Kidney (tissue), 14 donors: ENCODE measurements around the gene EEFSEC. TPM values are rescaled to one million over a fixed set of nuclear protein-coding genes. Genes with fewer than 3 reads are reported as not detected.
A peak's percentile ranks its signal among the peaks of the same experiment; 100 is the strongest.

Experiments used
- DNase-seq, 5 donors: peaks; one replicate each; pipeline ENCODE4 v3.0.0-alpha.2; 2013 to 2020
- FAIRE-seq: peaks from 2 replicates; lab custom pipeline; 2012; peaks lifted over from hg19 to GRCh38; lab: Jason Lieb, UNC
- H3K27ac ChIP-seq, 2 donors: one replicate each; pipeline ENCODE4 v1.7.0; 2013; ENCODE audit warnings: low read depth in 2 of 2, low read length in 2 of 2, inconsistent platforms in 1 of 2
- H3K27me3 ChIP-seq: one replicate; pipeline ENCODE4 v1.7.1; 2013; ENCODE audit warnings: low read length, inconsistent platforms; ENCODE audit not compliant: control insufficient read depth, insufficient read depth
- H3K36me3 ChIP-seq, 3 donors: one replicate each; pipeline versions ENCODE4 v1.7.0 to v1.7.1; 2013; ENCODE audit warnings: low read length in 3 of 3, control low read depth in 1 of 3, inconsistent platforms in 1 of 3; ENCODE audit not compliant: insufficient read depth in 3 of 3, control insufficient read depth in 2 of 3
- H3K4me1 ChIP-seq, 3 donors: one replicate each; pipeline versions ENCODE4 v1.7.0 to v1.7.1; 2013; ENCODE audit warnings: low read length in 3 of 3, inconsistent platforms in 1 of 3, low read depth in 1 of 3; ENCODE audit not compliant: control insufficient read depth in 2 of 3, insufficient read depth in 2 of 3
- H3K4me3 ChIP-seq, 3 donors: one replicate each; pipeline versions ENCODE4 v1.7.0 to v1.8.1; 2013; ENCODE audit warnings: low read length in 3 of 3, control low read depth in 1 of 3, inconsistent platforms in 1 of 3
- H3K9ac ChIP-seq, 3 donors: one replicate each; pipeline versions ENCODE4 v1.7.0 to v1.7.1; 2013; ENCODE audit warnings: low read length in 3 of 3, control low read depth in 1 of 3, inconsistent platforms in 1 of 3
- H3K9me3 ChIP-seq, 3 donors: one replicate each; pipeline versions ENCODE4 v1.7.0 to v1.7.1; 2013; ENCODE audit warnings: low read length in 3 of 3, control low read depth in 1 of 3, inconsistent platforms in 1 of 3; ENCODE audit not compliant: control insufficient read depth in 2 of 3, insufficient read depth in 1 of 3
- intact Hi-C: fragments of 100-400 bp; cut with DNase I; formaldehyde crosslinking; loops from one replicate; pipeline ENCODE4 v1.11.1; 2022
- polyA plus RNA-seq: library from polyadenylated mRNA; stranded (reverse); fragments of 350-450 nt; fragmentation: Illumina TruSeq; extraction: RNeasy Lipid Tissue Mini Kit (QIAGEN cat#74804); gene quantifications from one replicate; pipeline ENCODE4 v1.2.3, GENCODE V29; 2014; ENCODE audit warnings: low read depth, low replicate concordance; ENCODE audit not compliant: insufficient read depth
- total RNA-seq: library from RNA; stranded (reverse); fragmentation: NEBNext Ultra II Directional; extraction: Animal tissue kit (Norgen Biotek cat#: 25700); gene quantifications from one replicate; pipeline ENCODE4 v1.2.1, GENCODE V29; 2021
- TF ChIP-seq, protein P1 (sequence below): IDR thresholded peaks from 3 replicates; pipeline ENCODE4 v1.5.1; 2012; ENCODE audit warnings: mild to moderate bottlenecking, moderate library complexity, borderline replicate concordance; ENCODE audit not compliant: insufficient read depth; ENCODE audit errors: extremely low read depth
- donor health status: control.
- donor health status: control.
- donor health status: control.
- donor health status: control.
- donor health status: control.
- donor health status: DM: yes; HTN: yes; CAD: no.
- donor health status: Normal renal cell carcinoma (clear cell type).

EEFSEC gene
- total and polyA plus RNA-seq, 2 donors from 2014 or later = 15.2 to 23.2 TPM

DNA sequence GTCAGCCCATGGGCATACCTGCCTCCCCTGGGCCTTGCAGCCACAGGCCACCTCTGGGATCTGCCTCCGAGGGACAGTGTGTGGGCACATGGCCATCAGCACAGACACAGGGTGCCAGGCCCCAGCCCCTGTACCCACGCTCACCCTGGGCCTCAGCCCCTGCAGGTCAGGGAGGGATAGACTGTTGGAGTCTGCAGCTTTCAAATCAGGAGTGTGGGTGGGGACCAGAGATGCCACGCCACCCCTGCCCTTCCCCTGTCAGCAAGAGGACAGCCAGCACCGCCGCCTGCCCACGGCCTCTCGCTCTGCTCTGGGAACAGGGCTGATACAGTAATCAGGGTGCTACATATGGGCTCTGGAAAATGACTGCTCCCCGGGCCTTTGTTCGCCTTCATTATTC is 240.8 kb downstream of the EEFSEC start:
- no peak overlapping the region for H3K27ac ChIP-seq
- H3K9me3 ChIP-seq = no peaks in the 10 kb centered on the region
- no peak for FAIRE-seq
- H3K4me1 ChIP-seq = no peaks in the 10 kb centered on the region
- H3K27me3 ChIP-seq = no peaks in the 10 kb centered on the region
- H3K4me3 ChIP-seq = no peak overlapping the region
- TF ChIP-seq, protein P1, sequence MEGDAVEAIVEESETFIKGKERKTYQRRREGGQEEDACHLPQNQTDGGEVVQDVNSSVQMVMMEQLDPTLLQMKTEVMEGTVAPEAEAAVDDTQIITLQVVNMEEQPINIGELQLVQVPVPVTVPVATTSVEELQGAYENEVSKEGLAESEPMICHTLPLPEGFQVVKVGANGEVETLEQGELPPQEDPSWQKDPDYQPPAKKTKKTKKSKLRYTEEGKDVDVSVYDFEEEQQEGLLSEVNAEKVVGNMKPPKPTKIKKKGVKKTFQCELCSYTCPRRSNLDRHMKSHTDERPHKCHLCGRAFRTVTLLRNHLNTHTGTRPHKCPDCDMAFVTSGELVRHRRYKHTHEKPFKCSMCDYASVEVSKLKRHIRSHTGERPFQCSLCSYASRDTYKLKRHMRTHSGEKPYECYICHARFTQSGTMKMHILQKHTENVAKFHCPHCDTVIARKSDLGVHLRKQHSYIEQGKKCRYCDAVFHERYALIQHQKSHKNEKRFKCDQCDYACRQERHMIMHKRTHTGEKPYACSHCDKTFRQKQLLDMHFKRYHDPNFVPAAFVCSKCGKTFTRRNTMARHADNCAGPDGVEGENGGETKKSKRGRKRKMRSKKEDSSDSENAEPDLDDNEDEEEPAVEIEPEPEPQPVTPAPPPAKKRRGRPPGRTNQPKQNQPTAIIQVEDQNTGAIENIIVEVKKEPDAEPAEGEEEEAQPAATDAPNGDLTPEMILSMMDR = no peak
- intact Hi-C loops = no loop called here
- H3K9ac ChIP-seq = no peak overlapping the region
- H3K36me3 ChIP-seq = peaks cover 0 to 3% (median 0%) of the 10 kb centered on the region in 3 donors
- peak in 1 of 5 donors; percentile 69 for DNase-seq

DNA sequence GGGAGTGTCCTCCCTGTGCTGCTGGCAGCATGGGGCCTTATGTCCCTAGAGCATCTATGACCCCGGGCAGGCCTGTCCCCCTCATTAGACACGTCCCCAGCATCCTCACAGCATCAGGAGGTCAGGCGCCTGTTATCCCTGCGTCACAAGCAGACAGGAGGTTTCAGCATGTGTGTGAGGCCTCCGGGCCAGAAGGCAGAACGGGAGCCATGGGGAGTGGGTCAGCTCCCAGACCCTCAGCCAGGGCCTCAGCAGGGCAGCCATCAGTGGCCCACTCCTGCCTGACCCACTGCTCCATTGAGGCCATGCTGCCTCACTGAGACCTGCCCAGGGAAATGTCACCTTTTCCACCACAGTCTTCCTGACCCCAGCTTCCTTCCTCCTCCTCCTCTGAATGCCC is 241.8 kb downstream of the EEFSEC start:
- DNase-seq = no peak
- H3K27ac ChIP-seq = no peak overlapping the region
- no peaks in the 10 kb centered on the region for H3K9me3 ChIP-seq
- no peak overlapping the region for H3K9ac ChIP-seq
- H3K4me3 ChIP-seq = no peak overlapping the region
- peaks cover 0 to 3% (median 0%) of the 10 kb centered on the region in 3 donors for H3K36me3 ChIP-seq
- no peaks in the 10 kb centered on the region for H3K27me3 ChIP-seq
- H3K4me1 ChIP-seq = no peaks in the 10 kb centered on the region
- TF ChIP-seq, protein P1 = no peak
- intact Hi-C loops = no loop called here
- FAIRE-seq = no peak

DNA sequence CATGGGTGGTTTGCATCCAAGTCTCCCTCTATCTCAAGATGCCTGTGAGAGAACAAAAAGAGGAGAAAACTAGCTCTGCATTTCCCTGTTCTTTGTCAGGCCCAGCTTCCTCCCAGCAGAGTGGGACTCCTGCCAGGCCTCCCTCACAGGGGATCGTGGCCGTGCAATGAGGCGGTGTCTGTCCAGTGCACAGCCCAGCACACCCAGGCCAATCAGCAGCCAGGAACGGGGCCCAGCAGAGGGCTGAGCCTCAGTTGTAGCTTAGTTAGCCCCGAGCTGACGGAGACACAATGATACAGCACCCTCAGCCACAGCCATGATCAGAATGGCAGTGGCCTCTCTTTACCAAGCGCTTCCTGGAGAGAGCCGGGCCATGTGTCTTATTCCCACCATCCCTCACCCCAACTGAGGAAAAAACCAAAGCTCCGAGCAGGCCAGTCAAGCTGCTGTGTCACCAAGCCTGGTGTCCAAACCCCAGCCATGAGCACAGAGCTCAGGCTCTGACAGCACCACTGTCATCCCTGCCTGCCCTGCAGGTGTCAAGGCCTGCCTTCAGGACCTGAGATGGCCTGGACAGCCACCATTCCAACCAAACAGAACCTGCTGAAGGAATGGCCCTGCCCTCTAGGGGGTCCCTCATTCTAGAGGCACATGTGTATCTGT is 242.3 kb downstream of the EEFSEC start:
- intact Hi-C loops = no loop called here
- Histone ChIP-seq H3K4me3 (no peak overlapping the region), H3K27ac (no peak overlapping the region), H3K9ac (no peak overlapping the region), H3K4me1 (no peaks in the 10 kb centered on the region), H3K27me3 (no peaks in the 10 kb centered on the region), H3K36me3 (peaks cover 0 to 3% (median 0%) of the 10 kb centered on the region in 3 donors), H3K9me3 (no peaks in the 10 kb centered on the region)
- TF ChIP-seq, protein P1 = no peak
- FAIRE-seq (no peak), DNase-seq (peak in 2 of 5 donors; percentile 73 to 92)
